H1 (cell line): ENCODE results near the gene SIRPB1. TPM values are rescaled to one million over a fixed set of nuclear protein-coding genes. Genes with fewer than 3 reads are reported as not detected.

Experiments
- CTCF ChIA-PET: fragments of 300-600 bp; sonication (Branson Sonifier 250); formaldehyde crosslinking; loops from one replicate; lab custom pipeline; 2021; ENCODE audit not compliant: partially characterized antibody; lab: Charles Lee
- POLR2A ChIA-PET: fragments of 300-600 bp; sonication (Branson Sonifier 250); formaldehyde crosslinking; loops from one replicate; lab custom pipeline; 2021; ENCODE audit warnings: inconsistent platforms; ENCODE audit not compliant: partially characterized antibody; lab: Charles Lee
- DNase-seq, 2 experiments: peaks; one replicate each; pipeline versions ENCODE4 v3.0.0 to v3.0.0-alpha.2; 2010 to 2022; ENCODE audit warnings: low spot score in 2 of 2, low read depth in 1 of 2, mixed read lengths in 1 of 2
- FAIRE-seq: peaks from 2 replicates; lab custom pipeline; 2011; peaks lifted over from hg19 to GRCh38; lab: Jason Lieb, UNC
- H2AFZ ChIP-seq: 2 replicates; pipeline ENCODE4 v1.8.1; 2012; ENCODE audit warnings: low read length, inconsistent platforms
- H2AK5ac ChIP-seq: 2 replicates; pipeline ENCODE4 v1.6.1; 2013; ENCODE audit warnings: low read depth, low read length
- H2BK120ac ChIP-seq: replicated peaks from 2 replicates; pipeline ENCODE3; 2013; ENCODE audit warnings: low read depth, low read length, inconsistent platforms
- H2BK12ac ChIP-seq: 2 replicates; pipeline ENCODE4 v1.6.1; 2013; ENCODE audit warnings: low read depth, low read length
- H2BK15ac ChIP-seq: 2 replicates; pipeline ENCODE4 v1.6.1; 2013; ENCODE audit warnings: low read length
- H2BK20ac ChIP-seq: 2 replicates; pipeline ENCODE4 v1.6.1; 2013; ENCODE audit warnings: low read length
- H2BK5ac ChIP-seq: 2 replicates; pipeline ENCODE4 v1.6.1; 2013; ENCODE audit warnings: low read depth, low read length
- H3K14ac ChIP-seq: 2 replicates; pipeline ENCODE4 v1.6.1; 2013; ENCODE audit warnings: inconsistent platforms; ENCODE audit not compliant: insufficient read length
- H3K18ac ChIP-seq: 2 replicates; pipeline ENCODE4 v1.6.1; 2013; ENCODE audit warnings: low read length; ENCODE audit errors: extremely low read depth
- H3K23ac ChIP-seq: 2 replicates; pipeline ENCODE4 v1.6.1; 2013; ENCODE audit warnings: inconsistent platforms; ENCODE audit not compliant: insufficient read length
- H3K23me2 ChIP-seq: 2 replicates; pipeline ENCODE4 v1.6.1; 2013; ENCODE audit warnings: low read depth, low read length
- H3K27ac ChIP-seq: 2 replicates; pipeline ENCODE4 v1.6.1; 2011; ENCODE audit warnings: low read depth, low read length, inconsistent platforms
- H3K27me3 ChIP-seq, 4 experiments: replicated peaks in 1 of 4; 1 replicate in 1 of 4; 2 replicates in 3 of 4; pipeline versions ENCODE4 v1.6.1 to v1.8.1; 2011 to 2013; ENCODE audit warnings: low read length in 3 of 4, mild to moderate bottlenecking in 3 of 4, inconsistent platforms in 2 of 4, mixed read lengths in 2 of 4, moderate library complexity in 1 of 4; ENCODE audit not compliant: control insufficient read depth in 3 of 4, insufficient read depth in 3 of 4; ENCODE audit errors: extremely low read depth in 1 of 4
- H3K36me3 ChIP-seq, 4 experiments: 2 replicates each; pipeline versions ENCODE4 v1.6.1 to v1.8.1; 2011 to 2013; ENCODE audit warnings: mild to moderate bottlenecking in 4 of 4, low read length in 3 of 4, moderate library complexity in 2 of 4, control low read depth in 1 of 4, inconsistent platforms in 1 of 4; ENCODE audit not compliant: insufficient read depth in 4 of 4, control insufficient read depth in 2 of 4
- H3K4ac ChIP-seq: replicated peaks from 2 replicates; pipeline ENCODE3; 2013; ENCODE audit warnings: low read length, low read depth, mixed read lengths, inconsistent platforms; ENCODE audit not compliant: insufficient read length
- H3K4me1 ChIP-seq, 4 experiments: replicated peaks in 1 of 4; 1 replicate in 1 of 4; 2 replicates in 3 of 4; pipeline versions ENCODE4 v1.6.1 to v1.8.1; 2011 to 2013; ENCODE audit warnings: low read length in 3 of 4, inconsistent platforms in 2 of 4, mixed read lengths in 1 of 4; ENCODE audit not compliant: insufficient read depth in 4 of 4, control insufficient read depth in 3 of 4
- H3K4me2 ChIP-seq, 2 experiments: 2 replicates each; pipeline versions ENCODE4 v1.6.1 to v1.8.1; 2011 to 2013; ENCODE audit warnings: low read depth in 2 of 2, low read length in 2 of 2, control low read depth in 1 of 2, inconsistent platforms in 1 of 2, mild to moderate bottlenecking in 1 of 2; ENCODE audit not compliant: insufficient read depth in 1 of 2
- H3K4me3 ChIP-seq, 4 experiments: fragments of 200-600, 300-600 bp in 1 of 4; sonication (generic), shearing (Covaris generic), sonication (Bioruptor Twin) in 1 of 4; 2 replicates each; pipeline versions ENCODE4 v1.5.1 to v1.8.1; 2011 to 2016; ENCODE audit warnings: low read length in 4 of 4, low read depth in 3 of 4, control low read depth in 2 of 4, inconsistent platforms in 2 of 4, mild to moderate bottlenecking in 2 of 4, mixed read lengths in 1 of 4, moderate library complexity in 1 of 4; ENCODE audit not compliant: insufficient read depth in 2 of 4; ENCODE audit errors: extremely low read depth in 1 of 4
- H3K56ac ChIP-seq: replicated peaks from 2 replicates; pipeline ENCODE3; 2013; ENCODE audit warnings: low read depth, mild to moderate bottlenecking, mixed read lengths, low read length, inconsistent platforms; ENCODE audit not compliant: insufficient read length
- H3K79me1 ChIP-seq: 2 replicates; pipeline ENCODE4 v1.6.1; 2013; ENCODE audit warnings: low read depth, low read length, control low read depth
- H3K79me2 ChIP-seq, 2 experiments: 2 replicates each; pipeline versions ENCODE4 v1.6.1 to v1.8.1; 2012 to 2013; ENCODE audit warnings: low read length in 2 of 2, mild to moderate bottlenecking in 2 of 2, inconsistent platforms in 1 of 2; ENCODE audit not compliant: insufficient read depth in 2 of 2, control insufficient read depth in 1 of 2
- H3K9ac ChIP-seq, 4 experiments: replicated peaks in 1 of 4; 1 replicate in 1 of 4; 2 replicates in 3 of 4; pipeline versions ENCODE4 v1.6.1 to v1.8.1; 2011 to 2013; ENCODE audit warnings: low read depth in 3 of 4, low read length in 3 of 4, control low read depth in 2 of 4, mild to moderate bottlenecking in 2 of 4, moderate library complexity in 2 of 4, inconsistent platforms in 1 of 4; ENCODE audit errors: extremely low read depth in 1 of 4
- H3K9me3 ChIP-seq, 2 experiments: 2 replicates each; pipeline versions ENCODE4 v1.6.1 to v1.8.1; 2012 to 2013; ENCODE audit warnings: mild to moderate bottlenecking in 2 of 2, moderate library complexity in 2 of 2, control low read depth in 1 of 2, inconsistent platforms in 1 of 2, low read depth in 1 of 2, low read length in 1 of 2, mixed read lengths in 1 of 2; ENCODE audit not compliant: insufficient read depth in 2 of 2
- H4K20me1 ChIP-seq, 2 experiments: replicated peaks in 1 of 2; 2 replicates each; pipeline versions ENCODE3 to v1.8.1; 2011 to 2013; ENCODE audit warnings: inconsistent platforms in 2 of 2, low read length in 2 of 2, mild to moderate bottlenecking in 1 of 2; ENCODE audit not compliant: insufficient read depth in 2 of 2, control insufficient read depth in 1 of 2
- H4K5ac ChIP-seq: 2 replicates; pipeline ENCODE4 v1.6.1; 2013; ENCODE audit warnings: low read length, low read depth, mixed read lengths, inconsistent platforms; ENCODE audit not compliant: insufficient read length
- H4K8ac ChIP-seq: 2 replicates; pipeline ENCODE4 v1.8.0; 2013; ENCODE audit warnings: mild to moderate bottlenecking, moderate library complexity, low read length, inconsistent platforms; ENCODE audit not compliant: insufficient read depth; ENCODE audit errors: extremely low read depth
- H4K91ac ChIP-seq: replicated peaks from 2 replicates; pipeline ENCODE3; 2013; ENCODE audit warnings: low read length, mixed read lengths, inconsistent platforms; ENCODE audit not compliant: insufficient read length
- CTCF ChIP-seq, 3 experiments: IDR thresholded peaks; 1 replicate in 2 of 3; 2 replicates in 1 of 3; pipeline versions ENCODE4 v1.5.1 to v1.6.1; 2011; ENCODE audit warnings: low read length in 3 of 3, mild to moderate bottlenecking in 3 of 3, inconsistent platforms in 2 of 3, low read depth in 1 of 3, moderate library complexity in 1 of 3; ENCODE audit not compliant: insufficient read depth in 1 of 3; ENCODE audit errors: control extremely low read depth in 1 of 3
- NANOG ChIP-seq: IDR thresholded peaks from 2 replicates; pipeline ENCODE4 v1.6.1; 2011; ENCODE audit warnings: low read length, low read depth, mild to moderate bottlenecking, inconsistent platforms; ENCODE audit not compliant: insufficient read depth, poor library complexity, severe bottlenecking
- RAD21 ChIP-seq, 2 experiments: IDR thresholded peaks in 1 of 2; conservative IDR thresholded peaks in 1 of 2; 2 replicates each; pipeline ENCODE4 v1.6.1; 2011; ENCODE audit warnings: low read depth in 2 of 2, low read length in 2 of 2, improper control_type of control experiment in 1 of 2, inconsistent platforms in 1 of 2, mild to moderate bottlenecking in 1 of 2, moderate library complexity in 1 of 2
- WGBS, 2 experiments: shearing (Covaris generic) in 1 of 2; methylation state at CpG; one replicate each; pipeline versions ENCODE4 v1.1.6 to v1.1.7; 2013 to 2015; ENCODE audit warnings: low lambda C conversion rate in 2 of 2, mixed read lengths in 2 of 2, inconsistent platforms in 1 of 2, low coverage in 1 of 2, missing lambda C conversion rate in 1 of 2; ENCODE audit not compliant: insufficient replicate concordance in 2 of 2, insufficient coverage in 1 of 2, insufficient read length in 1 of 2; ENCODE audit errors: extremely low coverage in 1 of 2, missing lambda C conversion rate in 1 of 2; 5-methylcytosine and 5-hydroxymethylcytosine counted together
- polyA plus RNA-seq, 7 experiments: library from polyadenylated mRNA; depleted of rRNA in 3 of 7; stranded (reverse) in 5 of 7; unstranded in 2 of 7; fragments of >200 nt in 5 of 7; fragments of 200-250 nt in 2 of 7; gene quantifications; 1 replicate in 5 of 7; 2 replicates in 1 of 7; 4 replicates in 1 of 7; pipeline versions ENCODE4 v1.2.1 to v1.2.3, GENCODE V29; 2011 to 2013; ENCODE audit warnings: missing spikeins in 2 of 7, mixed read lengths in 2 of 7
- total RNA-seq: library from RNA; stranded (reverse); fragmentation: NEBNext Ultra II Directional; extraction: Animal tissue kit (Norgen Biotek cat#: 25700); gene quantifications from 2 replicates; pipeline ENCODE4 v1.2.1, GENCODE V29; 2021

Gene SIRPB1
- total and polyA plus RNA-seq, 2 of the 8 experiments (the other 6 are each of a cell fraction or from before 2014, with no cell fraction given): 0.14 to 0.99 TPM

- TF ChIP-seq CTCF (IDR thresholded peaks at IDR 0.05; ENCODE audit: control extremely low read depth in 1 of 3, insufficient read depth in 1 of 3, low read depth in 1 of 3, low read length in 3 of 3) (peak in 1 of 3 experiments; percentile 31; a peak in 1 of 4 replicates), NANOG (no peak), RAD21 (IDR thresholded peaks at IDR 0.05 in 1 of 2, conservative IDR thresholded peaks at IDR 0.05 in 1 of 2; ENCODE audit: low read depth in 2 of 2, low read length in 2 of 2) (peak; percentile 30 to 40; a peak in 3 of 4 replicates)
- no peak overlapping the region for H2AK5ac ChIP-seq
- WGBS, 2 experiments: 77% methylated on average over 7 of the region's 9 CpGs; no CpG with 5 or more reads in 1 of the 2 experiments
Observed at GRCh38 chr20:1588533-1589460, 31.0 kb downstream of the SIRPB1 start.

More at GRCh38 chr20:1588533-1589460, 31.0 kb downstream of the SIRPB1 start:
- Histone ChIP-seq H3K9me3 (no peaks in the 10 kb centered on the region), H3K14ac (no peak overlapping the region), H3K4me2 (no peak overlapping the region), H3K36me3 (no peaks in the 10 kb centered on the region), H3K23ac (no peak overlapping the region), H3K9ac (no peak overlapping the region), H4K8ac (no peak overlapping the region), H3K79me2 (no peaks in the 10 kb centered on the region), H3K79me1 (no peaks in the 10 kb centered on the region), H3K23me2 (no peaks in the 10 kb centered on the region), H2AFZ (no peak overlapping the region), H2BK15ac (no peak overlapping the region), H3K27me3 (no peaks in the 10 kb centered on the region), H4K20me1 (no peaks in the 10 kb centered on the region), H4K91ac (no peak overlapping the region), H3K18ac (no peak overlapping the region), H3K4me3 (no peak overlapping the region), H2BK120ac (no peak overlapping the region), H3K56ac (no peak overlapping the region), H2BK12ac (no peak overlapping the region), H3K27ac (no peak overlapping the region), H2BK5ac (no peak overlapping the region), H3K4me1 (no peaks in the 10 kb centered on the region), H4K5ac (no peak overlapping the region), H3K4ac (no peak overlapping the region), H2BK20ac (no peak overlapping the region)
- DNase-seq (no peak), FAIRE-seq (no peak)
- ChIA-PET CTCF (interaction anchor here (0.8 to 1.5 kb wide), 3 partner anchors 48 to 307 kb away, joined by 3 to 4 read pairs (median 3); no protein-coding TSS in a partner anchor), POLR2A (no interaction called here)
